GM12878 (cell line): ENCODE data around the gene NUMB. TPM values are rescaled to one million over a fixed set of nuclear protein-coding genes. Genes with fewer than 3 reads are reported as not detected.

ENCODE experiments used
- ATAC-seq: fragments of 200-7000 bp; cut with Tn5 transposase; 3 replicates; pipeline ENCODE4 v1.9.1; 2020; ENCODE audit warnings: mild to moderate bottlenecking, moderate library complexity
- BruUV-seq: library from RNA; stranded (reverse); fragments of 400-500 nt; replicated peaks from 2 replicates; lab custom pipeline; 2021; lab: Mats Ljungman, UMichigan
- CTCF ChIA-PET: fragments of 300-600 bp; sonication (Branson Sonifier 250); formaldehyde crosslinking; extraction: SDS; loops from one replicate; lab custom pipeline; 2021; ENCODE audit warnings: inconsistent platforms; lab: Yijun Ruan, JAX
- POLR2A ChIA-PET: fragments of 350-600 bp; formaldehyde crosslinking; extraction: SDS; loops from one replicate; lab custom pipeline; 2021; ENCODE audit warnings: inconsistent platforms; lab: Charles Lee
- RAD21 ChIA-PET: fragments of 300-600 bp; sonication (Branson Sonifier 250); formaldehyde crosslinking; loops from one replicate; lab custom pipeline; 2023; ENCODE audit warnings: antibody characterized with exemption; ENCODE audit not compliant: unreplicated experiment; lab: Charles Lee
- SMC1A ChIA-PET: fragments of 300-600 bp; sonication (Branson Sonifier 250); formaldehyde crosslinking; loops from one replicate; lab custom pipeline; 2023; ENCODE audit not compliant: unreplicated experiment, uncharacterized antibody; lab: Charles Lee
- DNase-seq: peaks from one replicate; pipeline ENCODE4 v3.0.0-alpha.2; 2011; ENCODE audit warnings: low read depth, low spot score
- FAIRE-seq: peaks from 3 replicates; lab custom pipeline; 2011; peaks lifted over from hg19 to GRCh38; lab: Jason Lieb, UNC
- H2AFZ ChIP-seq: 2 replicates; pipeline ENCODE4 v1.6.0; 2011; ENCODE audit warnings: low read depth, low read length, control low read depth; ENCODE audit not compliant: control insufficient read depth
- H3K27ac ChIP-seq: 2 replicates; pipeline ENCODE4 v1.5.1; 2011; ENCODE audit warnings: control low read depth; ENCODE audit not compliant: control insufficient read depth, insufficient read depth
- H3K27me3 ChIP-seq, 2 experiments: replicated peaks in 1 of 2; 2 replicates each; pipeline versions ENCODE4 v1.6.0 to v1.6.1; 2011; ENCODE audit warnings: low read length in 1 of 2; ENCODE audit not compliant: control insufficient read depth in 2 of 2, insufficient read depth in 2 of 2
- H3K36me3 ChIP-seq, 2 experiments: 2 replicates each; pipeline ENCODE4 v1.5.1; 2011; ENCODE audit warnings: low read length in 1 of 2; ENCODE audit not compliant: control insufficient read depth in 2 of 2, insufficient read depth in 2 of 2
- H3K4me1 ChIP-seq: 2 replicates; pipeline ENCODE4 v1.6.1; 2011; ENCODE audit warnings: mild to moderate bottlenecking, low read length, moderate library complexity, mixed read lengths; ENCODE audit not compliant: control insufficient read depth, insufficient read depth
- H3K4me2 ChIP-seq: 2 replicates; pipeline ENCODE4 v1.6.0; 2011; ENCODE audit warnings: control low read depth; ENCODE audit not compliant: control insufficient read depth, insufficient read depth
- H3K4me3 ChIP-seq: fragments of 200-600 bp; sonication (generic); 2 replicates; pipeline ENCODE4 v1.5.1; 2016
- H3K79me2 ChIP-seq: 2 replicates; pipeline ENCODE4 v1.6.0; 2011; ENCODE audit warnings: low read length; ENCODE audit not compliant: control insufficient read depth, insufficient read depth
- H3K9ac ChIP-seq: 2 replicates; pipeline ENCODE4 v1.8.0; 2011; ENCODE audit warnings: low read length, control low read depth, mixed read lengths; ENCODE audit not compliant: control insufficient read depth, insufficient read depth
- H3K9me3 ChIP-seq: replicated peaks from 3 replicates; pipeline ENCODE4 v1.5.1; 2011; ENCODE audit warnings: mild to moderate bottlenecking, low read length; ENCODE audit not compliant: control insufficient read depth, insufficient read depth
- H4K20me1 ChIP-seq: 2 replicates; pipeline ENCODE4 v1.6.0; 2011; ENCODE audit not compliant: control insufficient read depth, insufficient read depth
- IKZF2 ChIP-seq, 2 experiments: fragments of 450-650 bp; IDR thresholded peaks; 2 replicates each; pipeline ENCODE4 v1.6.1; 2017; ENCODE audit warnings: mild to moderate bottlenecking in 2 of 2, moderate library complexity in 2 of 2
- JUNB ChIP-seq: IDR thresholded peaks from 2 replicates; pipeline ENCODE4 v1.6.1; 2016; ENCODE audit warnings: antibody characterized with exemption, mild to moderate bottlenecking
- KLF5 ChIP-seq: fragments of 450-650 bp; IDR thresholded peaks from 2 replicates; pipeline ENCODE4 v1.6.1; 2014; ENCODE audit warnings: mild to moderate bottlenecking; ENCODE audit not compliant: partially characterized antibody
- NFIC ChIP-seq: IDR thresholded peaks from 2 replicates; pipeline ENCODE4 v1.6.1; 2012; ENCODE audit warnings: low read depth, mild to moderate bottlenecking, inconsistent platforms, low read length, moderate library complexity
- RUNX3 ChIP-seq: IDR thresholded peaks from 2 replicates; pipeline ENCODE4 v1.6.1; 2012; ENCODE audit warnings: low read length, inconsistent platforms
- TCF7 ChIP-seq: IDR thresholded peaks from 2 replicates; pipeline ENCODE4 v1.6.1; 2014; ENCODE audit warnings: antibody characterized with exemption, borderline replicate concordance
- in situ Hi-C: fragments of 300-500 bp; cut with MboI; formaldehyde crosslinking; loops from 9 replicates; pipeline ENCODE4 v1.14.3; 2018; ENCODE audit warnings: mixed read lengths
- intact Hi-C: fragments of 100-400 bp; cut with micrococcal nuclease; formaldehyde crosslinking; loops from one replicate; pipeline ENCODE4 v1.14.2; 2022; ENCODE audit not compliant: unreplicated experiment
- polyA plus RNA-seq, 11 experiments: library from polyadenylated mRNA; depleted of rRNA in 4 of 11; unstranded in 6 of 11; stranded (reverse) in 5 of 11; fragments of >200 nt; fragmentation: Nextera tagmentation in 4 of 11; fragmentation: Illumina TruSeq in 1 of 11; extraction: Ambion mirVana in 4 of 11; extraction: Trizol in 1 of 11; gene quantifications; 1 replicate in 1 of 11; 2 replicates in 10 of 11; pipeline versions ENCODE4 v1.2.1 to v1.2.3, GENCODE V29; 2011 to 2016; ENCODE audit warnings: inconsistent platforms in 2 of 11, missing spikeins in 2 of 11, low read depth in 1 of 11
- total RNA-seq, 4 experiments: library from RNA; depleted of rRNA in 3 of 4; stranded (reverse); fragments of >200 nt in 3 of 4; fragmentation: Illumina TruSeq in 1 of 4; extraction: Trizol in 1 of 4; gene quantifications; 2 replicates each; pipeline versions ENCODE4 v1.2.1 to v1.2.3, GENCODE V29; 2013 to 2021
- TF ChIP-seq, protein P1 (sequence below): IDR thresholded peaks from 2 replicates; pipeline ENCODE4 v1.6.1; 2012; ENCODE audit warnings: mild to moderate bottlenecking, low read depth, low read length

Gene NUMB
- total and polyA plus RNA-seq, 10 of the 15 experiments (the other 5 are each of a cell fraction or from before 2014, with no cell fraction given): 22.0 to 147 (median 48.9) TPM

DNA sequence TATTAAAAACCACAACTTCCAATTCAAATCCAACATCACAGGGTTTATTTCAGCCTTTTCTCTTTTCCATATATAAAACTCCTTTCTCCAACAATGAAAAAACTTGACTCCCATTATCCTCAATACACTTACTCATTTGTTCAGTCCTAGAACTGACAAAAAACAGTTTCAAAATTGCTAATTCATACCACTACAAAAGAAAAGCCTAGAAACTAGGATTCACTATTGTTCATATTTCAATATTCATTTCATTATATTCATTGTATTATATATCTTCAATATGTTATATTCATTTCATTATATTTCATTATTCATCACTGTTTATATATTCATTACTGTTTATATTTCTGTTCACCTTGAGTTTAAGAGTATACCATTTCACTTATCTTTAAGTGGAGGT, 85.8 kb downstream of the NUMB start:
- ATAC-seq (no peak), FAIRE-seq (no peak), DNase-seq (no peak)
- Histone ChIP-seq H3K4me3 (no peak overlapping the region), H4K20me1 (no peaks in the 10 kb centered on the region), H3K9me3 (no peaks in the 10 kb centered on the region), H3K27ac (no peak overlapping the region), H3K27me3 (no peaks in the 10 kb centered on the region), H3K9ac (no peak overlapping the region), H3K36me3 (no peaks in the 10 kb centered on the region)
- RAD21 ChIA-PET: interaction anchor here (0.9 to 1.3 kb wide), 3 partner anchors 42 to 146 kb away, joined by 3 to 4 read pairs (median 3); no protein-coding TSS in a partner anchor
- intact Hi-C loops: no loop called here
- POLR2A ChIA-PET: interaction anchor here (1.8 kb wide), 1 partner anchor 15 kb away, joined by 7 read pairs; no protein-coding TSS in a partner anchor
- in situ Hi-C loops: no loop called here
- CTCF ChIA-PET: interaction anchor here (1.5 kb wide), 1 partner anchor 29 kb away, joined by 3 read pairs; no protein-coding TSS in a partner anchor
- TF ChIP-seq RUNX3 (peak; percentile 66; the same call in 1 of the 2 replicates), NFIC (peak; percentile 65; the same call in 1 of the 2 replicates), TCF7 (peak; percentile 90), KLF5 (no peak), JUNB (peak; percentile 90), IKZF2 (IDR thresholded peaks at IDR 0.05) (0 out of 4 replicates have a peak, but pooled peaks have one; percentile 13 to 39)
- TF ChIP-seq, protein P1, sequence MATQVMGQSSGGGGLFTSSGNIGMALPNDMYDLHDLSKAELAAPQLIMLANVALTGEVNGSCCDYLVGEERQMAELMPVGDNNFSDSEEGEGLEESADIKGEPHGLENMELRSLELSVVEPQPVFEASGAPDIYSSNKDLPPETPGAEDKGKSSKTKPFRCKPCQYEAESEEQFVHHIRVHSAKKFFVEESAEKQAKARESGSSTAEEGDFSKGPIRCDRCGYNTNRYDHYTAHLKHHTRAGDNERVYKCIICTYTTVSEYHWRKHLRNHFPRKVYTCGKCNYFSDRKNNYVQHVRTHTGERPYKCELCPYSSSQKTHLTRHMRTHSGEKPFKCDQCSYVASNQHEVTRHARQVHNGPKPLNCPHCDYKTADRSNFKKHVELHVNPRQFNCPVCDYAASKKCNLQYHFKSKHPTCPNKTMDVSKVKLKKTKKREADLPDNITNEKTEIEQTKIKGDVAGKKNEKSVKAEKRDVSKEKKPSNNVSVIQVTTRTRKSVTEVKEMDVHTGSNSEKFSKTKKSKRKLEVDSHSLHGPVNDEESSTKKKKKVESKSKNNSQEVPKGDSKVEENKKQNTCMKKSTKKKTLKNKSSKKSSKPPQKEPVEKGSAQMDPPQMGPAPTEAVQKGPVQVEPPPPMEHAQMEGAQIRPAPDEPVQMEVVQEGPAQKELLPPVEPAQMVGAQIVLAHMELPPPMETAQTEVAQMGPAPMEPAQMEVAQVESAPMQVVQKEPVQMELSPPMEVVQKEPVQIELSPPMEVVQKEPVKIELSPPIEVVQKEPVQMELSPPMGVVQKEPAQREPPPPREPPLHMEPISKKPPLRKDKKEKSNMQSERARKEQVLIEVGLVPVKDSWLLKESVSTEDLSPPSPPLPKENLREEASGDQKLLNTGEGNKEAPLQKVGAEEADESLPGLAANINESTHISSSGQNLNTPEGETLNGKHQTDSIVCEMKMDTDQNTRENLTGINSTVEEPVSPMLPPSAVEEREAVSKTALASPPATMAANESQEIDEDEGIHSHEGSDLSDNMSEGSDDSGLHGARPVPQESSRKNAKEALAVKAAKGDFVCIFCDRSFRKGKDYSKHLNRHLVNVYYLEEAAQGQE: no peak
- TF ChIP-seq, all 136 proteins: peak for 5
- Histone ChIP-seq H2AFZ (no peak overlapping the region), H3K4me1 (no peaks in the 10 kb centered on the region), H3K79me2 (no peaks in the 10 kb centered on the region), H3K4me2 (no peak overlapping the region)
- SMC1A ChIA-PET: interaction anchor here (1.2 to 2.1 kb wide), 5 partner anchors 7 to 69 kb away, joined by 3 to 6 read pairs (median 6); no protein-coding TSS in a partner anchor
- no TSS peak for BruUV-seq
